GM19468 (cell line): ENCODE data around the gene GPC6.

Experiments
- ATAC-seq: cut with Tn5 transposase; IDR thresholded peaks from one replicate; pipeline ENCODE4 v1.9.1; 2021; ENCODE audit warnings: mild to moderate bottlenecking, moderate library complexity, moderate number of reproducible peaks; ENCODE audit not compliant: unreplicated experiment; ENCODE audit errors: extremely low read depth

Gene GPC6

GRCh38 chr13:94050686-94051085 lies 824.1 kb downstream of the GPC6 start:
- ATAC-seq = no peak

GRCh38 chr13:94053986-94054593 lies 827.5 kb downstream of the GPC6 start:
- ATAC-seq = no peak

- ATAC-seq = no peak
Observed at GRCh38 chr13:94056362-94056990, 829.9 kb downstream of the GPC6 start.

- ATAC-seq = no peak
Observed at GRCh38 chr13:94057618-94058186, 831.1 kb downstream of the GPC6 start.

- ATAC-seq = no peak
Observed at GRCh38 chr13:94058821-94059360, 832.3 kb downstream of the GPC6 start.

GRCh38 chr13:94061301-94061700 lies 834.7 kb downstream of the GPC6 start:
- no peak for ATAC-seq

GRCh38 chr13:94063096-94063495 lies 836.5 kb downstream of the GPC6 start:
- no peak for ATAC-seq

GRCh38 chr13:94063848-94064247 lies 837.2 kb downstream of the GPC6 start:
- ATAC-seq = no peak

- no peak for ATAC-seq
Observed at GRCh38 chr13:94065741-94066140, 839.1 kb downstream of the GPC6 start.

GRCh38 chr13:94073007-94073744 lies 846.6 kb downstream of the GPC6 start:
- ATAC-seq = no peak

- ATAC-seq = no peak
Observed at GRCh38 chr13:94079876-94080275, 853.3 kb downstream of the GPC6 start.

- no peak for ATAC-seq
Observed at GRCh38 chr13:94080527-94080926, 853.9 kb downstream of the GPC6 start.

GRCh38 chr13:94087100-94087499 lies 860.5 kb downstream of the GPC6 start:
- ATAC-seq = no peak

- no peak for ATAC-seq
Observed at GRCh38 chr13:94088742-94089141, 862.1 kb downstream of the GPC6 start.

- ATAC-seq = no peak
Observed at GRCh38 chr13:94090773-94091480, 864.3 kb downstream of the GPC6 start.

GRCh38 chr13:94093652-94094315 lies 867.2 kb downstream of the GPC6 start:
- ATAC-seq = no peak

- no peak for ATAC-seq
Observed at GRCh38 chr13:94109715-94110374, 883.2 kb downstream of the GPC6 start.

- no peak for ATAC-seq
Observed at GRCh38 chr13:94112227-94112626, 885.6 kb downstream of the GPC6 start.

GRCh38 chr13:94112731-94113130 lies 886.1 kb downstream of the GPC6 start:
- ATAC-seq = no peak
